H1 (cell line): ENCODE data around the gene MYOM3. TPM values are rescaled to one million over a fixed set of nuclear protein-coding genes. Genes with fewer than 3 reads are reported as not detected.

Source experiments
- polyA plus RNA-seq, 7 experiments: library from polyadenylated mRNA; depleted of rRNA in 3 of 7; stranded (reverse) in 5 of 7; unstranded in 2 of 7; fragments of >200 nt in 5 of 7; fragments of 200-250 nt in 2 of 7; gene quantifications; 1 replicate in 5 of 7; 2 replicates in 1 of 7; 4 replicates in 1 of 7; pipeline versions ENCODE4 v1.2.1 to v1.2.3, GENCODE V29; 2011 to 2013; ENCODE audit warnings: missing spikeins in 2 of 7, mixed read lengths in 2 of 7
- total RNA-seq: library from RNA; stranded (reverse); fragmentation: NEBNext Ultra II Directional; extraction: Animal tissue kit (Norgen Biotek cat#: 25700); gene quantifications from 2 replicates; pipeline ENCODE4 v1.2.1, GENCODE V29; 2021
- TF ChIP-seq, protein P1 (sequence below): IDR thresholded peaks from 2 replicates; pipeline ENCODE4 v1.6.1; 2012; ENCODE audit warnings: low read length, inconsistent platforms

The MYOM3 gene
- total and polyA plus RNA-seq, 2 of the 8 experiments (the other 6 are each of a cell fraction or from before 2014, with no cell fraction given) = 0.08 to 0.09 TPM

DNA sequence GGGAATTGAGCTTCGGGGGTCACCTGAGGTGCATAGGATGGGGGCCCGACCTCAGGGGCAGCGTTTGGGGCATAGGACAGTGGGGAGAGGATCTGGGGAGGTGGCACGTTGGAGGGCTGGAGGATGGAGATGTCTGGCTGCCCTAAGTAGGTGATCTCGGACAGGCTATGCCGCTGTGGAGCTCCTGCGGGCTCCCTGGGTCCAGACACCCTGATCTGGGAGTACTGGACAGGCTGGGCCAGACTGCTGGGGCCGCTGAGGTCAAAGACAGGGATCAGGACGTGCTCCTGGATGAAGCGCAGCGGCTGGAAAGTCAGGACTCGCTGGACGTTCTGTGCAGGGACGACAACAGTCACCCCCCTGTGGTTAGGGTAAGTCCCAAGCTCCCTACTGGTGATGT, 9.5 kb upstream of the MYOM3 start (continued):
- TF ChIP-seq, protein P1, sequence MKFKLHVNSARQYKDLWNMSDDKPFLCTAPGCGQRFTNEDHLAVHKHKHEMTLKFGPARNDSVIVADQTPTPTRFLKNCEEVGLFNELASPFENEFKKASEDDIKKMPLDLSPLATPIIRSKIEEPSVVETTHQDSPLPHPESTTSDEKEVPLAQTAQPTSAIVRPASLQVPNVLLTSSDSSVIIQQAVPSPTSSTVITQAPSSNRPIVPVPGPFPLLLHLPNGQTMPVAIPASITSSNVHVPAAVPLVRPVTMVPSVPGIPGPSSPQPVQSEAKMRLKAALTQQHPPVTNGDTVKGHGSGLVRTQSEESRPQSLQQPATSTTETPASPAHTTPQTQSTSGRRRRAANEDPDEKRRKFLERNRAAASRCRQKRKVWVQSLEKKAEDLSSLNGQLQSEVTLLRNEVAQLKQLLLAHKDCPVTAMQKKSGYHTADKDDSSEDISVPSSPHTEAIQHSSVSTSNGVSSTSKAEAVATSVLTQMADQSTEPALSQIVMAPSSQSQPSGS = no peak
- TF ChIP-seq, all 59 proteins: peak for 0
